ENCODE data around the gene DGKH.
"Not testable (repeated sequence)": the region's sequence is repeated elsewhere in the genome, so short reads cannot be mapped to it uniquely, and the experiment has no call there.

DGKH gene

DNA sequence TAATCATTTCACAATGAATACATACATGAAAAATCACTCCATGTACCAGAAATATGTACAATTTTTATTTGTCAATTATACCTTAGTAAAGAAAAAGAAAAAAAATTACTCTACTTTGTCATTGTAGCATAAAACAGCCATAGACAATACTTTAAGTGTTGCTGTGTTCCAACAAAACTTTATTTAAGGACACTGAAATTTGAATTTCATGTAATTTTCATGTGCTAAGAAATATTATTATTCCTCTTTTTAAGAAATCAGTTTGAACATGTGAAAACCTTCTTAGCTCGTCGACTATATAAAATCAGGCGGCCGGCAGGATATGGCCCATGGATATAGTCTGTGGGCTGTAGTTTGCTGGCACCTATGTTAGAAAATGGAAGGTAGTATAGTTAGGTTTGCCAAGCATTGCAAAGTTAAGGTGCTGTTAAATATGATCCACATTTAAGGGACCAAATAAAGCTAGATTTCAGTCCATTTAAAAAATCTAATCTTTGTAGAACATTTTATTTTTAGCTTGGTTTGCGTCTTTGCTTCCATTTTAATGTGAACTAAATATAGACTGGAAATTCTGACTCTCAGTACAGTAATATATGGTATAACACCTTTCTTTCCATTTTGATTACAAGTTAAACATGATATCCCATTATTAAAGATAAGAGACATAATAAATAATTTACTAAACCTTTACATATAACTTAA, 6.5 kb downstream of the DGKH start:
- no peak for FAIRE-seq
- no peak for DNase-seq (ENCODE audit: insufficient read length, low spot score)
- no peak for TF ChIP-seq POLR2A (IDR thresholded peaks at IDR 0.05; ENCODE audit: low read depth, low read length)

DNA sequence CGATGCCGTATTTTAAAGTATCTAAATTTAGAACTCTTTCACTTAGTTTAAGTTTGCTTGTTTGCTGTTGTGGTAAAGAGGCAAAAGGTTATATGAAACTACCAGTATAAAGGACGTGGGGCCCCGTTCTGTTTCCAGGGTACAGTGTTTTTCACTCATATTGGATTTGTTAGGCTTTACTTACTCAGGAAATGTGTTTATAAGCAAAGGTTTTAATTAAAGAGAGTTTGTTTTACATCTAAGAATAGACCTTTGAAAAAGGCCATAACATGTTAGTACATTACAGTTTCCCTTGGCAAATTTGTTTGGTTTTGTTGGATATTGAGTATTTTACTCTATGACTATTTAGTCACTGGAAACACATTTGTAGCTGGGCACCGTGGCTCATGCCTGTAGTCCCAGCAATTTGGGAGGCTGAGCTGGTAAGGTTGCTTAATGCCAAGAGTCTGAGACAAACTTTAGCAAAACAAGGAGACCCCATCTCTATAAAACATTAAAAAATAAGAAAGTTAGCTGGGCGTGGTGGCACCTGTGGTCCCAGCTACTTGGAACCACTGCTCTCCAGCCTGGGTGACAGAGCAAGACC, 7.1 kb downstream of the DGKH start:
- TF ChIP-seq POLR2A (IDR thresholded peaks at IDR 0.05; ENCODE audit: low read depth, low read length): no peak
- DNase-seq (ENCODE audit: insufficient read length, low spot score) (no peak), FAIRE-seq (no peak)

DNA sequence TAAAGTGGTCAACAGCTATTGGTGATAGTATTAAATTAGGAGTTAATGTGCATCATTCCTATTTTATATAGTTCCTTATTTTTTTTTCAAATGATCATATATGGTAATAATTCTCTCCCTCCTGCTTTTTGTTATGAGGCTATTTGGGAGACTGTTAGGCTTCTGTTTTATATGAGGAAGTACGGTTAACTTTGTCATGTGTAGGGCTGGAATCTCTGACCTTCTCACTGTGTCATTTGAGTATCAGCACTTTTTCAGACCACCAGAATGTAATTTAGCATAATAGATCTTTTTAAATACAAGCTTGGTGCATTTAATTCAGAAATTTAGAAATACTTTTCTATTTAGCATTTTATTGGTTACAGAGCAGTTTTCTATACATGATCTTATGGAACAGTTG, 7.7 kb downstream of the DGKH start:
- DNase-seq (ENCODE audit: insufficient read length, low spot score) (no peak), FAIRE-seq (no peak)
- no peak for TF ChIP-seq POLR2A (IDR thresholded peaks at IDR 0.05; ENCODE audit: low read depth, low read length)

DNA sequence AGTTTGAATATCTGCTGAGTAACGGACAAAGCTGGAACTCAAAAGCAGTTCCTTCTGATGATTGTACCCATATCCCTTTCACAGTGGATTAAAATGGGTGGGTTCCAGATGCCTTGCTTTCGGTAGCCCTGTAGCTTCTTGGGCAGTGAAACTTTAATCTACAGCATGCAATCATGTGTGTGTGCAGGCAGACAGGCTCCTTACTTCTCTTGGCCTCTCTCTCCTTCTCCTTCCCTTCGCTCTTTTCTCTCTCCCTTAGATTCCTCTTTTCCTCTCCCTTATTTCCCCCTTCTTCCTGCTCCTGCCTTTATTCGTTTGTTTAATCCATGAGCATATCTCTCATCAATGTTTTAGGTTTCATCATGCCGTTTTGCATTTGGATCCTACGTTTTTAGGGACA, 8.1 kb downstream of the DGKH start:
- no peak for TF ChIP-seq POLR2A (IDR thresholded peaks at IDR 0.05; ENCODE audit: low read depth, low read length)
- no peak for DNase-seq (ENCODE audit: insufficient read length, low spot score)
- FAIRE-seq: no peak

DNA sequence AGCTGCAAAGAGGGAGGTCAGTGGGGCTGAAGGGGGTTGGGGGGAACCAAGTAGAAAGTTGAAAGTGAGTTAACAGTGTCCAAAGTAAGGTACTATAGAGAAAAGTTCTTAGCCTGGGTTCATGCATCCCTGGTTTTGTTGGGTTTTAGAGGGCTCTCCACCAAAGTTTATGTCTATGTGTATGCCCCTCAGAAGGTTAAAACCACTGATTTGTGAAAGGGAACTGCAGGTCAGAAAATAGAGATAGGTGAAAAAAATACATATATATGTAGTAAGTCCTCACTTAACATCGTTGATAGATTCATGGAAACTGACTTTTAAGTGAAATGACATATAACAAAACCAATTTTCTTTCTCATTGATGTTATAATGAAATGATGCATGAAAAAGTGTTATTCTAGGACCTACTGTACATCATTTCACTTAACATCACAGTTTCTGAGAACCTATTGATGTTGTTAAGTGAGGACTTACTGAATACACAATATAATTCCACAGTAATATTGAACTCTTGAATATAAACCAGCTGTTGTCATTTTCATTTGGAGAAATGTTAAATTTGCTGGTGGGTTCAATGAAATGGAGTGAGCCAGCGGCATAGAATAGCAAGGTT, 9.6 kb downstream of the DGKH start:
- DNase-seq (ENCODE audit: insufficient read length, low spot score): no peak
- FAIRE-seq: no peak
- no peak for TF ChIP-seq POLR2A (IDR thresholded peaks at IDR 0.05; ENCODE audit: low read depth, low read length)

DNA sequence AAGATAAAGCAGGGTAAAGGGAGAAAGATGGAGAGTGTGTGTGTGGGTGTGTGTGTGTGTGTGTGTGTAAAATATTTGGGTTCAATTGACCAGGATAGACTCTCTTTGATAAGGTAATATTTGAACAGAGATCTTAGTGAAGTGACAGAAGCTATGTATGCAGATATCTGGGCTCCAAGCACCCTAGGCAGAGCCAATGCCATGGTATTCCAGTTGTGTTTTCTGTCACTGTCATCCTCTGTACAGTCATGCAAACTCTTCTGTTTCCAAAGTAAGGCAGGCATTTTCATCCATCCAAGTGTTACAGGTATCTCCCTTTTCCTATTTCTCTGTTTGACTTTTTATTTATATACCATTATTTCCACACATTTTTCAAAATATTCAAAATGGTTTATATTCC, 13.5 kb downstream of the DGKH start:
- no peak for TF ChIP-seq POLR2A (IDR thresholded peaks at IDR 0.05; ENCODE audit: low read depth, low read length)

DNA sequence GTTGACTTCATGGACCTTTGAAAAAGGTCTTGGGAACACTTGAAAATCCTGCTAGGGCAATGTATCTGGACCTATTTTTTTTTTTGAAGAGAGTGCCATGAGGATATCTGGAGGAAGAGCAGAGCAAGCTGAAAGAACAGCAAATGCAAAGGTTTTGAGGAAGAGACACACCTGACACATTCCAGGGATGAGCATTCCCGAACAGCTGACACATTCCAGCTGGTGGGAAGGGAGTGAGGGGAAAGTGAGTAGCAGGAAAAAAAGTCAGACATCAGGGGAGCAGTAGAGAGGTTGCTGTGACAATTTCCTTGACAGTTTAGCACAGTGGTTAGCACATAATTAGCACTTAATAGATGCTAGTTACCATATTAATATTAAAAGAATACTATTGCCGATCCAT, 14.7 kb downstream of the DGKH start:
- FAIRE-seq: no peak
- DNase-seq (ENCODE audit: insufficient read length, low spot score): no peak

More for the DNA sequence above, 13.5 kb downstream of the DGKH start:
- no peak for DNase-seq (ENCODE audit: insufficient read length, low spot score)
- FAIRE-seq: no peak

DNA sequence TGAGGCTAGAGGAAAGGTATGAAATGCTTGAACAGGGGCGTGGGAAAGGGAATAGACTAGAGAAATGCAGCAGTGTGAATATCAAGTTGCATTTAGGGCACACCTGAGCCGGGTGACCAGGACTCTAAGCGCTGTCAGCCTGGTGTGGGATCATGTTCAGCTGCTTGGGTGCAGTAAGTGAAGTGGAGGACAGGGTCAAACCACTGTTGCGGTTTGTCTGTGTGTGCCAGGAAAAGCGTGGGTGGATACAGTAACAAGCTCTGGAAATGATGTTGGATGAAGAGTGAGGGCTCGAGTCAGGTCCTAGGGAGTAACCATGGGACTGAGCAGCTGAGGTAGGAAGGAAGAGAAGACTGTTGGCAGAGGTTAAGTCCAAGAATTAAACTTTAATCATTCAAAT, 15.8 kb downstream of the DGKH start:
- TF ChIP-seq POLR2A (IDR thresholded peaks at IDR 0.05; ENCODE audit: low read depth, low read length): no peak
- no peak for DNase-seq (ENCODE audit: insufficient read length, low spot score)
- FAIRE-seq: no peak

More for the DNA sequence above, 14.7 kb downstream of the DGKH start:
- TF ChIP-seq POLR2A (IDR thresholded peaks at IDR 0.05; ENCODE audit: low read depth, low read length): no peak

DNA sequence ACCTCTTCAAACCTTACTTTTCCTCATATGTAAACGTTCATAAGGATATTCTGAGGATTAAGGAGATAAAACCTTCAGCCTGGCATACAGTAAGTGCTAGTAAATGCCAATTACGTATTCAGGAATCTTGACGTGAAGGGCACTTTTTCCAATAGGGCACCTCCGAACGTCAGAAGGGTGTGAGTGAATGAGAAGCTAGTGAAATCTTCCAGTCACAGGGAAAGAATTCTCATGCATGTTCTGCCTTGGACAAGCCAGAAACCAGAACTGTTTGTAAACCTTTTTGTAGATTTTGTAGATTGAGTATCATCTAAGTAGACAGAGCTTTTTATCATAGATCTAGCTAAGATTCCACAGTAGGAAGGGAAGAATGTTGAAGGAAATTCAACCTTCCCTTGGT, 16.5 kb downstream of the DGKH start:
- FAIRE-seq (no peak), DNase-seq (ENCODE audit: insufficient read length, low spot score) (no peak)
- TF ChIP-seq POLR2A (IDR thresholded peaks at IDR 0.05; ENCODE audit: low read depth, low read length): no peak

DNA sequence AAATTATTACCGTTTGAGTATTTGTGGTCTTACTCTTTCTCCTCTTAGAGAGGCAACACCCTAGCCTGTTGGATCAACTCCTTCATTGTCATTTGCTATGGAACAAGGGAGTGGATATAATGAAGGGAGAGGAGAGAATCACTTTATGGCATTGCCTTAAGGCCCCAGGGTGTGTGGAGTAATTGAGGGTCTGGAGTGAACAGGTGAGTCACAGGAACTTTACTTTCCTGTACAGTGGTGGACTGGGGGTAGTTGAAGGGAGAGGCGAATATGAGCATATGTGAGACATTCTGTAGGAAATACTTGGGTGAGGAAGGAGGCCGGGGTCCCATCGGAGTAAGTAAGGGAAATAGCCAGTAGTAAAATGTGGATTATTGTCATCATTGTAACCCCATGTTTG, 17.0 kb downstream of the DGKH start:
- DNase-seq (ENCODE audit: insufficient read length, low spot score): no peak
- FAIRE-seq: no peak
- no peak for TF ChIP-seq POLR2A (IDR thresholded peaks at IDR 0.05; ENCODE audit: low read depth, low read length)

DNA sequence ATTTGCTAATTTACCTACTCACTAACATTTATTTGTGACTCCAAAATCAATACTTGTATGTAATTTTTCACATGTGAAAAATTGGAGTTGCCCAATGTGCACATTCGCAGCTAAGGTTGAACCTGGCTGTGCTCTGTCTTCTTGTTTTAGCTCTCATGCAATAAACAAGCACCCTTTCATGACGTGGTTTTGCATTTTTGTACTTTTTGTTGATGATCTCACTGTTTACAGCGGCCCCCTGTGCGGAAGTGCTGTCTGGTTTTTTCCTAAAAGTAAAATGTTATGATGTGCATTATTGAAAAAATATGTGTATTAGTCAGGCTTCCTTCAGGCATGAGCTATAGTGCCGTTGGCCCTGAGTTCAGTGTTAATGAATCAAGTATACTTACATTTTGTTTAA, 18.1 kb downstream of the DGKH start:
- TF ChIP-seq POLR2A (IDR thresholded peaks at IDR 0.05; ENCODE audit: low read depth, low read length): no peak
- no peak for FAIRE-seq
- DNase-seq (ENCODE audit: insufficient read length, low spot score): no peak

DNA sequence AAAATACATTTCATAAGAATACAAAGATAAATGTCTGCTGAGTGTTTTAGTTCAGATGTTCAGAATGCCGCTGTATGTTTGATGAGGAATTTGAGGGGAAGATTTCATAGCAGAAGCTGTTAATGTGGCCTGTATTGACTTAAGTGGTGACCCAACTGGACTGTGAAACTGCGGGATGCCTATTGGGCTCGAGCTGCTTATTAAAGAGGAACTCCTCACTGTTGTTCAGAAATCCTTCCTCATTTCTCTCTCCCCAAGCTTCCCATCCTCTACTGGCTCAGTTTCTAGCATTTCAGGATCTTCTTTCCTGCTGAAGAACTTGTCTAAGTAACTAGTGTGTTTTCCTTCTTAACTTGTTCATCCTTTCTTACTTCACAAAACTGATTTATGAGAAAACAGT, 20.4 kb downstream of the DGKH start:
- DNase-seq (ENCODE audit: insufficient read length, low spot score) (no peak), FAIRE-seq (no peak)
- no peak for TF ChIP-seq POLR2A (IDR thresholded peaks at IDR 0.05; ENCODE audit: low read depth, low read length)

DNA sequence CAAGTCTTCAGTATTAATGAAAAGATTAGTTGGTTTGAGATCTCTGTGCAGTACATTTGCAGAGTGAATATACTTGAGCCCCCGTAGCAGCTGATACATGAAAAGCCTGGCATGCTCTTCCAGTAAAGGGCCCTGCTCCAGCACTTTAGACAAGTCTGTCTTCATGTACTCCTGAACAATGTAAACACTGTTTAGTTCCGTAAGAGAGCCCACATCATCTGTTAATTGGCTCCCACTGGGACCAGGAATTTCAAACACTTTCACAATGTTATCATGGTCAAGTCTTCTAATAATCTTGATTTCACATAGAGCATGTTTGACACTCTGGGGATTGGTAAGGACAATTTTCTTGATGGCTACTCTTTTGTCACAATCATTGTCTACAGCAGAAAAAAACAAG, 22.2 kb downstream of the DGKH start:
- not testable (repeated sequence) for FAIRE-seq; DNase-seq (ENCODE audit: insufficient read length, low spot score)

DNA sequence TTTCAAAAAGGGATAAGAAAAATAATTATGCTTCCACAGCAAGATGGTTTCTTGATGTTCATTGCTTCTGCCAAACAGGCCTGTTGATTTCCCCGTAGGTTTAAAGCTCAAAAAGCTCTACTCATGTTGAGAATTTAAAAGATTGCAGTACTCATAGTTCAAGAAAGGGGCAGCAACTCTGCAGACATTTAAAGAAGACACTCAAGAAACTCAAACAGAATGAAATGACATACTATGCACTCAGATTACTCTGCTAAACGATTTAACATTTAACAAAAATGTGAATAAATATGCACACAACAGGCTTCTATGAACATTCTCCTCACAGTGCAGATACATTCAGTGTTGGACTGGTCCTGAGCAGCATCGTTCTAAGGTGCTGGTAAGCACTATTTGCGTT, 22.7 kb downstream of the DGKH start:
- not testable (repeated sequence) for FAIRE-seq; DNase-seq (ENCODE audit: insufficient read length, low spot score)

All from H54 (cell line).